ENCODE measurements around the gene SORBS1.

The SORBS1 gene

DNA sequence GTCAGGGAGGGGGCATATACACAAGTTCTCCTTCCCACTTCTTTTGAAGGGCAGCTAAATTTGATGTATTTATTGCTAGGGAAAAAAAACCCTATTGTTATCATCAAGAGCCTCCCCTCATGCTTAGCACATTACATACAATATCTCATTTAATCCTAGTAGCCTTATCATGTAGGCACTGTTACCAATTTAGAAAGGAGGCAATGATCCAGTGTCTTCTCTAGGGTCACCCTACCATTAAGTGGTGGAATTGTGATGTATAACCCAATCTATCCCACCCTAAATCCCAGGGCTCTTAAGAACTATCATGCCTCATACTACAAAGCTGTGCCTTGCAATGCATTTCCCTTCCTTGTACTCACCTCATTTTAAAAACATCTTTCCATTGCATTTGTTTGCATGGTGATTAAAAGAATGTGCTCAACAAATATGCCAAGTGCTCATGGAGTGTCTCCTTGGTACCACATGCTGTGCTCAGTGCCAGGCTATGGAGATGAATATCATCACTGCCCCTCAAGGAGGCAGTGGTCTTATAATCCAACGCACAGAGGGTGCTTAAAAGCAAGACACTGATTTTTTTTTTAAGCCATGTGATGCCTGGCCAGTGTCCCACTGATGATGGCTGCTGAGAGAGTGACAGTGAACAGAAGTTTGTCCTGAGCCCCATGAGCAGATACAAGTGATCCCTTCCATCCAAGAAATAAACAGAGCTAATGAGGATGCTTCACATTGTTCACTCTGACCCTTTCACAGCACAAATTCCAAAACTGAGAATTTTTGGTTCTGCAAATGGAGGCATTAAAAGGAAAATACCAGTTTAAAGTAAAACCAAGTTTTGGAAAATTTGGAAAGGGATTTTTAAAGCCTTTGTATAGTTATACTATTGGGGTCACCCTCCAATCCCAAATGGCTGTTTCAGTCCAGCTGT lies 98.2 kb downstream of the SORBS1 start:
- no peak for DNase-seq (ENCODE audit: low read depth in 2 of 2)

GRCh38 chr10:95461611-95462010 lies 99.6 kb downstream of the SORBS1 start:
- no peak for DNase-seq (ENCODE audit: low read depth in 2 of 2)

DNA sequence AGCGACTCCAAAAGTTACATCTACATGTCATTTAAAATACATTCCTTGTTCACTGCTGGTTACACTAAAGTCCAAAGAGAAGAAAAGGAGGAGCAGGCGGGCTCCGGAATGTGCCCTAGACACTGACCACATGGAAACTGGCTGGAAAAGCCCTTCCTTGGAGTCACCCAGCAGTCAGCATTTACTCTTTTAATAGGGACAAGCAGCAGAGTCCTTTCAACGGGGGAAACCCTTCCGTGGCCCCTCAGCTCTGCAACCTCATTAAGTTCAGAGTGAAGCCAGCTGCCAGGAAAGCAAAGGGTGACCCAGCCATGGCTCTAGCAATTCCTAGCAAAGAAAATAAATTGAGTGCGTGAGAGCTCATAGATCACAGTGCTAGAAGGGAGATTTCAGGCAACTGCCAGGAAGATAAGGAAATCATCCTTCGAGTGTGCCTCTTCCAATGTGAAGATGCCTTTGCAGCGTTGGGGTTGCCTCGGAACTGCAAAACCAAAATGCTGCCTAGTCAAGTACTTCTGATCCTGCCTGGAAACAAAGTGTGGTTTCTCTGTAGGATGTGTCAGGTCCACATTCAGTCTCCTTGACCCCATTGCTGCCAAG lies 101.6 kb downstream of the SORBS1 start:
- no peak for DNase-seq (ENCODE audit: low read depth in 2 of 2)

DNA sequence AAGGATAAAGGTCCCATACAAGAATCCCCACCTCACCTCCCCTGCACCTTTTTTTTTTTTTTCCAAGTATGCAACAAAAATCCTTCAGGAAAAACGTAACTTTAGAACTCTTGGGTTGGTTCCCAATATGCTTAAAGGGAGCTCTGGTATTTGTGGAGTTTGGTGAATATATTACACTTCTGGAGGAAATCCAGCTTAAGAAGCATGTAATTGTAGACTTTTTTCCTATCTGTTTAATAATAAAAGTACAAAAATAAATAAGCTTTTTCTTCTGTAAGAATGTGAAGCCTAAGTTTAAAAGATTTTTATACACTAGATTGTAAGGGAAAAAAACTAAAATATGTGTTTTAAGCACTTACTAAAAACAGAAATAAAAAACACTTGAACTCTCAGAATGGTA lies 102.3 kb downstream of the SORBS1 start:
- no peak for DNase-seq (ENCODE audit: low read depth in 2 of 2)

- DNase-seq (ENCODE audit: low read depth in 2 of 2) = no peak
Observed at GRCh38 chr10:95458014-95458413, 103.2 kb downstream of the SORBS1 start.

DNA sequence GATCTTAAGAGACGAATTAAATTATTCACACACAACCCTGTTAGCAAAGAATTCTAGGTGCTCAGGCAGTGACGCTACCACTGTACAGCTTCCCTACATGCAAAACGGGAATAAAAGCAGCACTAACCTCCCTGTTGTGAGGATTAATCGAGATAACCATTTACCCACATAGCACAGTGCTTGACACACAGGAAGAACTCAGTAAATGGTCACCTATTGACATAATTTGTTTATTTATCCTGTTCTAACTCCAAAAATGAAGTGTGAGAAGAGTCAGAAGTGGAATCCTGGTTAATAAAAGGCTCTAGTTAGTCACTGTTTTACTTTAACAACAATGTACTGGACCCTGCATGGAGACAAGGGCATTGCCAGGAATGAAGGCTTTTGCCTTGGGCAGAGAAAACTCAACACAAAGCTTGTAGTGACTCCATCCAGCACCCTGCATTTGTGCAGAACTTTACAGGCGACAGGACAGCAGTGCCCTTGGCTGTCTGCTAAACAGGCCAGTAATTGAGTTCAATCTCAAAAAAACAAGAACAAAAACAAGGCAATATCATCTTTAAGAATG lies 103.8 kb downstream of the SORBS1 start:
- no peak for DNase-seq (ENCODE audit: low read depth in 2 of 2)

DNA sequence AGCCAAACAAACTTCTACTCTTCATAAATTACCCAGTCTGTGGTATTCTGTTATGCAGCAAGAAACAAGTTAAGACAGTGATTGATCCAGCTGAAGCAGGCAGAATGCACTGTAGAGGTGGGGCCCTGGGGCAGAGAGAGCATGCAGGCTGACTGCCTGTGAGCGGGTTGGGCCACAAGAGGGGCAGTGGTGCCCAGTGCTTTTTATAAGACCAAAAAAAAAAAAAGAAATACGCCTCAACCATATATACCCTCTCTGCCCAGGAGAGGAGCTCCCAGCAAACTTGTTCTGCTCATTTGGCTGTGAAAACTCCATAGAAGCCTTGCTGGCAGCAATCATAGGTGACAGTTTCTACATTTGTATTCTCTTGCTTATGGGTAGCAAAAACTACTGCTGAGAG lies 104.7 kb downstream of the SORBS1 start:
- DNase-seq (ENCODE audit: low read depth in 2 of 2) = no peak

GRCh38 chr10:95454940-95455339 lies 106.2 kb downstream of the SORBS1 start:
- no peak for DNase-seq (ENCODE audit: low read depth in 2 of 2)

GRCh38 chr10:95454356-95454755 lies 106.8 kb downstream of the SORBS1 start:
- no peak for DNase-seq (ENCODE audit: low read depth in 2 of 2)

- DNase-seq (ENCODE audit: low read depth in 2 of 2) = no peak
Observed at GRCh38 chr10:95451568-95452524, 109.3 kb downstream of the SORBS1 start.

GRCh38 chr10:95451150-95451549 lies 110.0 kb downstream of the SORBS1 start:
- DNase-seq (ENCODE audit: low read depth in 2 of 2) = no peak

GRCh38 chr10:95450188-95450587 lies 111.0 kb downstream of the SORBS1 start:
- no peak for DNase-seq (ENCODE audit: low read depth in 2 of 2)

GRCh38 chr10:95447685-95448084 lies 113.5 kb downstream of the SORBS1 start:
- no peak for DNase-seq (ENCODE audit: low read depth in 2 of 2)

- DNase-seq (ENCODE audit: low read depth in 2 of 2) = peak in 1 of 2 donors; percentile 8
Observed at GRCh38 chr10:95445837-95446486, 115.2 kb downstream of the SORBS1 start.

GRCh38 chr10:95445223-95445836 lies 115.8 kb downstream of the SORBS1 start:
- no peak for DNase-seq (ENCODE audit: low read depth in 2 of 2)

GRCh38 chr10:95444792-95445191 lies 116.4 kb downstream of the SORBS1 start:
- DNase-seq (ENCODE audit: low read depth in 2 of 2) = no peak

DNA sequence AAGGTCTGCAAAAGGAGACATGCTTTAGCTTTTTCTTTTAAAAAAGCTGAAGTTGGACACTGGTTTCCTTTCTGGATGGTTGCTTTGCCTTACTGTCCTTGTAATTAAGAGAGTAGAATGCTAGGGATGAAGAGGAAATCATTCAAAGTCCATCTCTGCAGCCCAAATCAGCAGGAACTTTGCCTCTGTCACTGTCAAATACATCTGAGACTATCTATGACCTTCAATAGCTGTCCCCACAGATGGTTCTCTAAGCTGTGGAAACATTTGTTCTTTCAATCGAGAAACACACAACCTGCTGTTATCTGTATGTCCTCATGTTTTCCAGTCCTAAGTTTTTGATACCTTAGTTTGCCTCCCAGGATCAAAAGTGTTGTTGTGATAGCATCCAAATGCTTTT lies 117.5 kb downstream of the SORBS1 start:
- no peak for DNase-seq (ENCODE audit: low read depth in 2 of 2)

DNA sequence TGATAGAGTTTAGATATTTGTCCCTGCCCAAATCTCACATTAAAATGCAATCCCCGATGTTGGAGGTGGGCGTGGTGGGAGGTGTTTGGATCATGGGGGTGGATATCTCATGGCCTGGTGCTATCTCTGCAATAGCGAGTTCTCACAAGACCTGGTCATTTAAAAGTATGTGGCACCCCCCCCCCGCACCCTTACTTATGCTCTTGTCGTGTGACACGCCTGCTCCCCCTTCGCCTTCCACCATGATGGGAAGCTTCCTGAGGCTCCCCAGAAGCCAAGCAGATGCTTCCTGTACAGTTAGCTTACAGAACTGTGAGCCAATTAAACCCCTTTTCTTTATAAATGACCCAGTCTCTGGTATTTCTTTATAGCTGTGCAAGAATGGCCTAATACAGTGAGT lies 118.8 kb downstream of the SORBS1 start:
- no peak for DNase-seq (ENCODE audit: low read depth in 2 of 2)

DNA sequence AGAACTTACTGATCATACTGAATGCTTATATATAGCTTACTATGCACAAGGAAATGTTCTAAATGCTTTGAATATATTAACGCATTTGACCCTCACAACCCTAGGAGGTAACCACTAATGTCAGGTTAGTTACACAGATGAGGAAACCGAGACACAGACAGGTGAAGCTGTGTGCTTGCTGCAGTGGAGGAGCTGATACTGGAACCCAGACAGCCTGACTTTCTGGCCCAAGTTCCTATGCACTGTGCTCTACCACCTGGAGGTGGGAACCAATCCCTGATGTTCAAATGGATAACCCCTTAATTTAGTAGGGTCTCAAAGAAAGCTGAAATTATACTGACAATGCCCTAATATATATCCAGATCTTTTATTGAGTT lies 119.6 kb downstream of the SORBS1 start:
- no peak for DNase-seq (ENCODE audit: low read depth in 2 of 2)

- no peak for DNase-seq (ENCODE audit: low read depth in 2 of 2)
Observed at GRCh38 chr10:95440756-95441546, 120.2 kb downstream of the SORBS1 start.
